AG04450 (cell line): ENCODE results near the gene ECE2. TPM values are rescaled to one million over a fixed set of nuclear protein-coding genes. Genes with fewer than 3 reads are reported as not detected.
A peak's percentile ranks its signal among the peaks of the same experiment; 100 is the strongest.

Experiments used
- CTCF ChIA-PET: fragments of 300-600, 350-600 bp; formaldehyde crosslinking; extraction: SDS; loops from one replicate; lab custom pipeline; 2022; ENCODE audit warnings: antibody characterized with exemption, inconsistent platforms; lab: Charles Lee
- POLR2A ChIA-PET: fragments of 350-600 bp; formaldehyde crosslinking; extraction: SDS; loops from one replicate; lab custom pipeline; 2021; ENCODE audit warnings: antibody characterized with exemption, inconsistent platforms; lab: Yijun Ruan, JAX
- DNase-seq: peaks from one replicate; pipeline ENCODE4 v3.0.0-alpha.2; 2011; ENCODE audit warnings: low read depth, low spot score
- H3K27ac ChIP-seq: one replicate; pipeline ENCODE4 v1.5.1; 2012; ENCODE audit warnings: low read depth, low read length, control low read depth
- H3K27me3 ChIP-seq: one replicate; pipeline ENCODE4 v1.6.0; 2012; ENCODE audit warnings: low read length; ENCODE audit not compliant: control insufficient read depth, insufficient read depth
- H3K4me3 ChIP-seq: 2 replicates; pipeline ENCODE4 v1.5.1; 2011; ENCODE audit warnings: mild to moderate bottlenecking, low read depth, low read length, control low read depth
- H3K9me3 ChIP-seq: 2 replicates; pipeline ENCODE4 v1.5.1; 2012; ENCODE audit warnings: low read length; ENCODE audit not compliant: control insufficient read depth, insufficient read depth
- CTCF ChIP-seq: IDR thresholded peaks from 2 replicates; pipeline ENCODE4 v1.5.1; 2011; ENCODE audit warnings: low read depth, low read length, control low read depth, inconsistent platforms
- polyA plus RNA-seq: library from polyadenylated mRNA; depleted of rRNA; stranded (reverse); fragments of >200 nt; gene quantifications from 2 replicates; pipeline ENCODE4 v1.2.3, GENCODE V29; 2011

ECE2 gene
- polyA plus RNA-seq, 1 experiment = not detected

GRCh38 chr3:184248454-184249411 is 27.1 kb upstream of the ECE2 start, which contains the start of gene ALG3:
Gene ALG3, minus strand, starts transcription at chr3:184248962. Its CDS starts 22 bp downstream, at chr3:184248940.
- no peak for TF ChIP-seq CTCF
- ChIA-PET POLR2A (no interaction called here), CTCF (interaction anchor here (0.6 to 1.4 kb wide), 3 partner anchors 12 to 98 kb away, joined by 3 to 19 read pairs (median 6); partner anchors contain the start of gene CAMK2N2)
- peak within 1 kb of the TSS; percentile 88 for H3K4me3 ChIP-seq
- peak within 1 kb of the TSS; percentile 94 for H3K27ac ChIP-seq
- DNase-seq = peak; percentile 67
- peaks cover 4% of the 10 kb centered on the region; the same call in 1 of the 2 replicates for H3K9me3 ChIP-seq
- no peaks in the 10 kb centered on the region for H3K27me3 ChIP-seq

DNA sequence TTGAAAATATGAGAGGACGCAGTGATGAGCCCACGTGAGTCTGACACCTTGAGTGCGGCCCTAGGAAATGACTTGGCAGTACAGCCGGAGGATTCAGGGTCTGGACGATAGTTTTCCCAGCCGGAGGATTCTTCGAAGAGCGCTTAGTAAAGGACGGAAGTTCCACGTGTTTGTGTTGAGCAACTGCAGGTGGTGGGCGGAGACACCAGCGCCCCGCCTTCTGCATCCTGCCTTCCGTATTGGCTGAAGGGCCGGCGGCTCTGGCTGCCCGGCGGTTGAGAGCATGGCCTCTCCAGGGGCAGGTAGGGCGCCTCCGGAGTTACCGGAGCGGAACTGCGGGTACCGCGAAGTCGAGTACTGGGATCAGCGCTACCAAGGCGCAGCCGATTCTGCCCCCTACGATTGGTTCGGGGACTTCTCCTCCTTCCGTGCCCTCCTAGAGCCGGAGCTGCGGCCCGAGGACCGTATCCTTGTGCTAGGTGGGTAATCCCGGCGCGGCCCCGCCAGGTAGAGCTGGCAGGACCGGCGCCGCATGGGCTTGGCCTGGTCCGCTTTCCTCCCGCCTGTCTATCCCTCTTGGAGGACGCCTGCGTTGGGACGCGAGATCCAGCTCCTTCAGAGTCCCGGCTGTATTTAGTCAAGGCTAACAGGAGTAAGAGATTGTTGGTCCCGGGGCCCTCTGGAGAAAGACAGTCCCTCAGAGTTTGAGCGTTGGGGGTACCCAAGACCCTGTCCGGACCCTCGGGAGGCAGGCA is 26.2 kb upstream of the ECE2 start, which contains the start of gene EEF1AKMT4:
EEF1AKMT4 (plus strand) TSS at position 261 of the 755 bp plus-strand sequence; CDS start at position 284, 23 bp downstream.
- no peaks in the 10 kb centered on the region for H3K27me3 ChIP-seq
- ChIA-PET POLR2A (interaction anchor here (0.6 to 0.8 kb wide), 2 partner anchors 38 to 66 kb away, joined by 3 to 4 read pairs; no protein-coding TSS in a partner anchor), CTCF (interaction anchor here (0.6 to 2.8 kb wide), 62 partner anchors 9 to 459 kb away, joined by 3 to 22 read pairs (median 4); partner anchors contain the start of genes ABCC5, ABCF3, CAMK2N2 and DVL3)
- peaks cover 4% of the 10 kb centered on the region; the same call in 1 of the 2 replicates for H3K9me3 ChIP-seq
- TF ChIP-seq CTCF = peak; percentile 61
- DNase-seq = peak; percentile 97
- H3K27ac ChIP-seq = peak within 1 kb of the TSS; percentile 94
- peak within 1 kb of the TSS; percentile 88 for H3K4me3 ChIP-seq

- Histone ChIP-seq H3K4me3 (peak overlapping the region; percentile 88), H3K9me3 (peaks cover 4% of the 10 kb centered on the region; the same call in 1 of the 2 replicates), H3K27me3 (no peaks in the 10 kb centered on the region), H3K27ac (peak overlapping the region; percentile 68)
- DNase-seq = peak; percentile 61
- peak; percentile 97 for TF ChIP-seq CTCF
- POLR2A ChIA-PET = interaction anchor here (0.6 to 0.8 kb wide), 2 partner anchors 39 to 65 kb away, joined by 3 to 4 read pairs; no protein-coding TSS in a partner anchor
- CTCF ChIA-PET = interaction anchor here (0.6 to 2.8 kb wide), 61 partner anchors 8 to 460 kb away, joined by 3 to 22 read pairs (median 4); partner anchors contain the start of genes ABCC5, ABCF3, CAMK2N2 and DVL3
Observed at GRCh38 chr3:184250167-184250828, 25.5 kb upstream of the ECE2 start.

- no peak for TF ChIP-seq CTCF
- H3K27me3 ChIP-seq = peaks cover 13% of the 10 kb centered on the region
- CTCF ChIA-PET = interaction anchor here (1.1 kb wide), 1 partner anchor 32 kb away, joined by 3 read pairs; no protein-coding TSS in a partner anchor
- no peak overlapping the region for H3K27ac ChIP-seq
- H3K4me3 ChIP-seq = no peak overlapping the region
- POLR2A ChIA-PET = no interaction called here
- H3K9me3 ChIP-seq = no peaks in the 10 kb centered on the region
- DNase-seq = no peak
Observed at GRCh38 chr3:184255291-184256039, 20.4 kb upstream of the ECE2 start.
